Measurements from ENCODE around the gene VDR.

VDR gene

DNA sequence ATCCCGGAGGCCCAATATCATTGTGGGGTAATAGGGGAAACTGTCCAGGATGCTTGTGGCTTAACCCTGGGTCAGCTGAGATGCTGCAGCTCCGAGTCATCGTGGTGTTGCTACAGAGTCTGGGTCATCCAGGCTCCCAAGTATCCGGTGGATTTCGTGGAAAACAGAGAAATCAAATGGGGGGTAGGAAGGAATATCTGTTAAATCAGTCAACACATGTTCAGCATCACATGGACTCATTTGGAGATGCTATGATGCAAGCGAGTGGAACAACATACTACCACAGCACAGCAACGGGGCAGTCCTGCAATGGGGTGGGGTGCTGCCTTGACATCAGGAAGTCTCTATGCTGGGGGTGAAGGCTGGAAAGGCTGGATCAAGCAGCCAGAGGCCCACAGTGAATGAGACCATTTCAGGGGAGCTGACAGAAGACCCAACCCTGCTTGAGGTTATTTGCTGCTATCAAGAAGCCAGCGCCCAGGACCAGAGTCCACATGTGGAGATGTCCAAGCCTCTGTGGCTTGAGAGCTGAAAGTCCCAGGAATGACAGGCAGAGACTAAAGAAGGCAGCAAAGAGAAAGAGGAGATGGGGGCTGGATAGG lies 22.9 kb downstream of the VDR start:
- TF ChIP-seq POLR2AphosphoS5 (IDR thresholded peaks at IDR 0.05; ENCODE audit: low read depth, low read length) (no peak), FOXP2 (optimal IDR thresholded peaks at IDR 0.05; ENCODE audit: borderline replicate concordance, extremely low read depth, extremely low read length, insufficient read depth) (no peak), SIN3A (IDR thresholded peaks at IDR 0.05; ENCODE audit: borderline replicate concordance, insufficient read depth, low read length) (no peak), REST (IDR thresholded peaks at IDR 0.05; ENCODE audit: insufficient read depth in 1 of 2, low read depth in 2 of 2, low read length in 2 of 2) (no peak), TAF1 (IDR thresholded peaks at IDR 0.05; ENCODE audit: borderline replicate concordance, insufficient read depth, low read length) (no peak)

DNA sequence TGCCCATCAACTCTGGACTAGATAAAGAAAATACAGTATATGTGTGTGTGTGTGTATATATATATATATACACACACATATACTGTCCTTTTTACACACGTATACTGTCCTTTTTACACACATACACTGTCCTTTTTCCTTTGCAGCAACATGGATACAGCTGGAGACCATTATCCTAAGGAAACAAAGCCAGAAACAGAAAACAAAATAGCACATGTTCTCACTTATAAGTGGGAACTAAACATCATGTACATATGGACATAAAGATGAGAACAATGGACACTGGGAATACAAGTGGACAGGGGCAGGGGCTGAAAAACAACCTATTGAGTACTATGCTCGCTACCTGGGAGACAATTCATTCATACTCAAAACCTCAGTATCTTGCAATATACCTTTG lies 23.7 kb downstream of the VDR start:
- TF ChIP-seq POLR2AphosphoS5 (IDR thresholded peaks at IDR 0.05; ENCODE audit: low read depth, low read length) (no peak), TAF1 (IDR thresholded peaks at IDR 0.05; ENCODE audit: borderline replicate concordance, insufficient read depth, low read length) (no peak), REST (IDR thresholded peaks at IDR 0.05; ENCODE audit: insufficient read depth in 1 of 2, low read depth in 2 of 2, low read length in 2 of 2) (no peak), FOXP2 (optimal IDR thresholded peaks at IDR 0.05; ENCODE audit: borderline replicate concordance, extremely low read depth, extremely low read length, insufficient read depth) (no peak), SIN3A (IDR thresholded peaks at IDR 0.05; ENCODE audit: borderline replicate concordance, insufficient read depth, low read length) (no peak)

GRCh38 chr12:47878918-47879481 lies 25.8 kb downstream of the VDR start:
- TF ChIP-seq TAF1 (IDR thresholded peaks at IDR 0.05; ENCODE audit: borderline replicate concordance, insufficient read depth, low read length) (no peak), REST (IDR thresholded peaks at IDR 0.05; ENCODE audit: insufficient read depth in 1 of 2, low read depth in 2 of 2, low read length in 2 of 2) (no peak), POLR2AphosphoS5 (IDR thresholded peaks at IDR 0.05; ENCODE audit: low read depth, low read length) (no peak), FOXP2 (optimal IDR thresholded peaks at IDR 0.05; ENCODE audit: borderline replicate concordance, extremely low read depth, extremely low read length, insufficient read depth) (no peak), SIN3A (IDR thresholded peaks at IDR 0.05; ENCODE audit: borderline replicate concordance, insufficient read depth, low read length) (no peak)

GRCh38 chr12:47878293-47878917 lies 26.4 kb downstream of the VDR start:
- TF ChIP-seq POLR2AphosphoS5 (IDR thresholded peaks at IDR 0.05; ENCODE audit: low read depth, low read length) (no peak), TAF1 (IDR thresholded peaks at IDR 0.05; ENCODE audit: borderline replicate concordance, insufficient read depth, low read length) (no peak), REST (IDR thresholded peaks at IDR 0.05; ENCODE audit: insufficient read depth in 1 of 2, low read depth in 2 of 2, low read length in 2 of 2) (no peak), SIN3A (IDR thresholded peaks at IDR 0.05; ENCODE audit: borderline replicate concordance, insufficient read depth, low read length) (no peak), FOXP2 (optimal IDR thresholded peaks at IDR 0.05; ENCODE audit: borderline replicate concordance, extremely low read depth, extremely low read length, insufficient read depth) (no peak)
